AG04450 (cell line): ENCODE results near the gene NRM. TPM values are rescaled to one million over a fixed set of nuclear protein-coding genes. Genes with fewer than 3 reads are reported as not detected.

Experiments used
- CTCF ChIA-PET: fragments of 300-600, 350-600 bp; formaldehyde crosslinking; extraction: SDS; loops from one replicate; lab custom pipeline; 2022; ENCODE audit warnings: antibody characterized with exemption, inconsistent platforms; lab: Charles Lee
- POLR2A ChIA-PET: fragments of 350-600 bp; formaldehyde crosslinking; extraction: SDS; loops from one replicate; lab custom pipeline; 2021; ENCODE audit warnings: antibody characterized with exemption, inconsistent platforms; lab: Yijun Ruan, JAX
- DNase-seq: peaks from one replicate; pipeline ENCODE4 v3.0.0-alpha.2; 2011; ENCODE audit warnings: low read depth, low spot score
- H3K27ac ChIP-seq: one replicate; pipeline ENCODE4 v1.5.1; 2012; ENCODE audit warnings: low read depth, low read length, control low read depth
- H3K27me3 ChIP-seq: one replicate; pipeline ENCODE4 v1.6.0; 2012; ENCODE audit warnings: low read length; ENCODE audit not compliant: control insufficient read depth, insufficient read depth
- H3K4me3 ChIP-seq: 2 replicates; pipeline ENCODE4 v1.5.1; 2011; ENCODE audit warnings: mild to moderate bottlenecking, low read depth, low read length, control low read depth
- H3K9me3 ChIP-seq: 2 replicates; pipeline ENCODE4 v1.5.1; 2012; ENCODE audit warnings: low read length; ENCODE audit not compliant: control insufficient read depth, insufficient read depth
- CTCF ChIP-seq: IDR thresholded peaks from 2 replicates; pipeline ENCODE4 v1.5.1; 2011; ENCODE audit warnings: low read depth, low read length, control low read depth, inconsistent platforms
- polyA plus RNA-seq: library from polyadenylated mRNA; depleted of rRNA; stranded (reverse); fragments of >200 nt; gene quantifications from 2 replicates; pipeline ENCODE4 v1.2.3, GENCODE V29; 2011

The NRM gene
- polyA plus RNA-seq, 1 experiment = 14.6 TPM

GRCh38 chr6:30707281-30707850 lies 16.6 kb upstream of the NRM start:
- CTCF ChIA-PET = no interaction called here
- DNase-seq = no peak
- H3K4me3 ChIP-seq = no peak overlapping the region
- POLR2A ChIA-PET = no interaction called here
- H3K27ac ChIP-seq = no peak overlapping the region
- H3K27me3 ChIP-seq = no peaks in the 10 kb centered on the region
- no peaks in the 10 kb centered on the region for H3K9me3 ChIP-seq
- TF ChIP-seq CTCF = no peak

DNA sequence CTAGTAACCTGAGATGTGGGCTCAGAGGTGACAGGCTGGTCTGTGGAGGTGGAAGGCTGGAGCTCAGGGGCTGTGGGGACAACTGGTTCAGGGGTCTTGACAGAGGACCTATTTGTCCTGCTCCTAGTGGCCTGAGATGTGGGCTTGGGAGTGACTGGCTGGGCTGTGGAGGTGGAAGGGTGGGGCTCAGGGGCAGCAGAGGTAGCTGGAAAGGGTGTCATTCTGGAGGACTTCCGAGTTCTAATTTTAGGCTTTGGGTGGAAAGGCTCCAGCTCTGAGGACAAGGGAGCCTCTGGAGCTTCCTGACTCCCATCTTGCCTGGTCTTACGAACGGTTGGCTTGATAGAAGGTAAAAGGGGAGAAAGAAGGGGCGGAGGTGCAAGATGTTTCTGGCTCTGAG lies 14.8 kb upstream of the NRM start:
- DNase-seq = no peak
- ChIA-PET POLR2A (no interaction called here), CTCF (no interaction called here)
- H3K4me3 ChIP-seq = no peak overlapping the region
- H3K27ac ChIP-seq = no peak overlapping the region
- no peaks in the 10 kb centered on the region for H3K27me3 ChIP-seq
- no peak for TF ChIP-seq CTCF
- no peaks in the 10 kb centered on the region for H3K9me3 ChIP-seq

DNA sequence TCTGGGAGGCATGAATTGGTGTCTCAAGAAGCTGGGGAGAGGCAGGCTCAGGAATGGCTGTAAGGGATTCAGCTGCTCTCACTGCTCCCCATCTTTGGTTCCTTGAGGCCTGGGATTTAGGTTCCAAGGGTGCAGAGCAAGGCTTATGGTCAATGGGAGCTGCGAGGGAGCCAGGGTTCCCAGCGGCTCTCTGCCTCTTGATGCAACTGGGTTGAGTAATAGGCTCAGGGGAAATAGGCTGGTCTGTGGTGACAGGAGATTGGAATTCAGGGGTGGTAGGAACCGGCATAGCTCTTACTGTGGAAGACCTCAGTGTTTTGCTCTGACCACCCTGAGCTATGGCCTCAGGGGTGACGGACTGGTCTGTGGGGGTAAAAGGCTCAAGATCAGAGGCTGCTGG lies 13.0 kb upstream of the NRM start:
- Histone ChIP-seq H3K9me3 (no peaks in the 10 kb centered on the region), H3K4me3 (no peak overlapping the region), H3K27ac (no peak overlapping the region), H3K27me3 (no peaks in the 10 kb centered on the region)
- ChIA-PET CTCF (no interaction called here), POLR2A (interaction anchor here (0.7 to 1.0 kb wide), 2 partner anchors 9 to 16 kb away, joined by 3 to 5 read pairs; no protein-coding TSS in a partner anchor)
- no peak for DNase-seq
- no peak for TF ChIP-seq CTCF

DNA sequence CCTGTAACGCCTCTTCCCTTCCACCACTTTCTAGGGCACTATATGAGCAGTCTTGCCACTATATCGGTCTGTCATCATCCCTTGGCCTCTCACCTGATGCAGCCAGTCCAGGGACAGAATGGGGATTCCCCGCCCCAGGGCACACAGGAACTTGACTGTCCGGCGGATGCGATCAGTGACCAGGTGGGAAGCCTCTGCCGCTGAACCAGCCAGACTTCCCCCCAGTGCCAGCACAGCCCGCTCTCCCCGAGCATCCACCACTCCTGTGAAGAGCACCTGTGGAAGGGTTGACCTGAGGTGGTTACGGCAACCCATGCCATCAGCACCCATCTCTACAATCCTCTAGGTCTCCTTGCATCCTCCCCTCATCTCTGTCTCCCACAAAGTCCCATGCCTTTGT lies 12.2 kb upstream of the NRM start:
- Histone ChIP-seq H3K27me3 (no peaks in the 10 kb centered on the region), H3K9me3 (no peaks in the 10 kb centered on the region), H3K4me3 (no peak overlapping the region), H3K27ac (no peak overlapping the region)
- TF ChIP-seq CTCF = no peak
- CTCF ChIA-PET = no interaction called here
- DNase-seq = no peak
- POLR2A ChIA-PET = no interaction called here

DNA sequence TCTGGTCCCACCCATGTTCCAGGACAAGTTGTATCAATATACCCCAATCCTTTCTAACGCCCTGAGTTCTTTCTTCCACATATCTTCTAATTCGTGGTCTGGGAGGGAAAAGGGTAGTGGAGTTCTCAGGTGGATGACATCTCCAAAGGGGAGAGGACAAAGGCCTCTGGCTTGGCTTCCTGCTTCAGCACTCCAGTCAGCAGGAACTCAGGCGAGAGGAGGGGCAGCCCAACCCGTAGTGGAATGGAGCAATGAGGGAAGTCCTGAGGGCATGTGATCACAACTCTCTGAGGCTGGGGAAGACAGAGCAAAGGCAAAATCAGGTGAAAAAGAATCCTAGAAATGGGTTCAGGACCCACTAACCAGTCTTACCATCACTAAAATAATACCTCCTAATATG lies 9.6 kb upstream of the NRM start:
- no peak for DNase-seq
- no peak overlapping the region for H3K4me3 ChIP-seq
- POLR2A ChIA-PET = interaction anchor here (0.7 kb wide), 1 partner anchor 9 kb away, joined by 3 read pairs; no protein-coding TSS in a partner anchor
- H3K9me3 ChIP-seq = no peaks in the 10 kb centered on the region
- H3K27ac ChIP-seq = no peak overlapping the region
- CTCF ChIA-PET = interaction anchor here (0.7 kb wide), 1 partner anchor 21 kb away, joined by 3 read pairs; no protein-coding TSS in a partner anchor
- no peaks in the 10 kb centered on the region for H3K27me3 ChIP-seq
- no peak for TF ChIP-seq CTCF
